ENCODE data around the gene RUNDC3A. TPM values are rescaled to one million over a fixed set of nuclear protein-coding genes. Genes with fewer than 3 reads are reported as not detected.

Gene RUNDC3A
- total and polyA plus RNA-seq, 8 donors: 0.43 to 40.8 (median 4.5) TPM; not detected in 1

- Histone ChIP-seq H3K9me3 (no peaks in the 10 kb centered on the region), H3K27ac (no peak overlapping the region), H3K27me3 (peaks cover 0 to 68% (median 23%) of the 10 kb centered on the region in 3 donors), H3K36me3 (no peaks in the 10 kb centered on the region), H3K4me1 (peaks cover 16 to 19% (median 18%) of the 10 kb centered on the region in 4 donors), H3K4me3 (no peak overlapping the region)
- no peak for TF ChIP-seq EP300 (IDR thresholded peaks at IDR 0.05)
- no peak for TF ChIP-seq POLR2A (IDR thresholded peaks at IDR 0.05)
- no peak for TF ChIP-seq CTCF (IDR thresholded peaks at IDR 0.05)
- TF ChIP-seq POLR2AphosphoS5 (IDR thresholded peaks at IDR 0.05): no peak
- intact Hi-C loops (cut with DNase I; ENCODE audit: low total_unique reads): no loop called here
- no peak for DNase-seq
- WGBS, 5 donors: 47 to 61% (median 53%) methylated on average over 7 of the region's 7 CpGs
Measured at GRCh38 chr17:44367231-44367979, 59.0 kb downstream of the RUNDC3A start.

Small RNA genes within 50 kb of the gene (small RNA-seq; reads per million reads assigned to genes)
- 0 reads per million in 4 donors for gene RF00012
- gene RN7SL507P: 0 to 0.07 (median 0) reads per million in 4 donors
- 0 to 0.10 (median 0) reads per million in 4 donors for gene RNU6-453P

Other genes with a start within 250 kb of the RUNDC3A start
- 10 to 100 TPM; 19.8 to 34.5 (median 30.4) TPM for gene LSM12, start 241.9 kb upstream of the RUNDC3A start, total RNA-seq
- gene LSM12, start 241.9 kb upstream of the RUNDC3A start, polyA plus RNA-seq: 10 to 100 TPM; 25.4 to 30.7 (median 29.9) TPM
- 100 to 1,000 TPM in 1 of 5 donors, 10 to 100 TPM in 4; 10.5 to 132 (median 36.2) TPM for gene G6PC3, start 237.9 kb upstream of the RUNDC3A start, total RNA-seq
- gene G6PC3, start 237.9 kb upstream of the RUNDC3A start, polyA plus RNA-seq: 10 to 100 TPM; 16.8 to 52.0 (median 44.1) TPM
- 100 to 1,000 TPM in 2 of 5 donors, 10 to 100 TPM in 3; 14.7 to 311 (median 58.0) TPM for gene HDAC5, start 185.0 kb upstream of the RUNDC3A start, total RNA-seq
- gene HDAC5, start 185.0 kb upstream of the RUNDC3A start, polyA plus RNA-seq: 10 to 100 TPM; 13.3 to 19.3 (median 17.9) TPM
- gene HROB, start 166.7 kb upstream of the RUNDC3A start, total RNA-seq: 1 to 10 TPM in 2 of 5 donors, under 1 TPM in 1, not detected in 2; 0.14 to 1.7 (median 1.3) TPM
- 1 to 10 TPM in 1 of 3 donors, under 1 TPM in 2; 0.61 to 2.4 (median 0.62) TPM for gene HROB, start 166.7 kb upstream of the RUNDC3A start, polyA plus RNA-seq
- gene ASB16, start 137.9 kb upstream of the RUNDC3A start, total RNA-seq: under 1 TPM in 1 of 5 donors, not detected in 4; 0.73 TPM
- gene ASB16, start 137.9 kb upstream of the RUNDC3A start, polyA plus RNA-seq: under 1 TPM in 2 of 3 donors, not detected in 1; 0.30 to 0.31 TPM
- 10 to 100 TPM; 10.7 to 62.4 (median 16.2) TPM for gene TMUB2, start 121.6 kb upstream of the RUNDC3A start, total RNA-seq
- gene TMUB2, start 121.6 kb upstream of the RUNDC3A start, polyA plus RNA-seq: 10 to 100 TPM; 16.2 to 37.8 (median 16.5) TPM
- gene ATXN7L3, start 108.7 kb upstream of the RUNDC3A start, total RNA-seq: 10 to 100 TPM; 11.1 to 57.4 (median 43.7) TPM
- gene ATXN7L3, start 108.7 kb upstream of the RUNDC3A start, polyA plus RNA-seq: 10 to 100 TPM; 21.0 to 29.9 (median 29.2) TPM
- gene UBTF, start 88.9 kb upstream of the RUNDC3A start, total RNA-seq: 100 to 1,000 TPM in 2 of 5 donors, 10 to 100 TPM in 3; 35.8 to 198 (median 59.4) TPM
- gene UBTF, start 88.9 kb upstream of the RUNDC3A start, polyA plus RNA-seq: 10 to 100 TPM; 25.5 to 28.8 (median 27.4) TPM
- gene SLC4A1, start 40.5 kb upstream of the RUNDC3A start, total RNA-seq: 1 to 10 TPM in 1 of 5 donors, not detected in 4; 8.3 TPM
- gene SLC4A1, start 40.5 kb upstream of the RUNDC3A start, polyA plus RNA-seq: not detected
- 100 to 1,000 TPM in 3 of 5 donors, 10 to 100 TPM in 2; 42.0 to 351 (median 133) TPM for gene SLC25A39, start 16.2 kb downstream of the RUNDC3A start, total RNA-seq
- gene SLC25A39, start 16.2 kb downstream of the RUNDC3A start, polyA plus RNA-seq: 100 to 1,000 TPM; 124 to 161 (median 135) TPM
- 100 to 1,000 TPM; 104 to 644 (median 239) TPM for gene GRN, start 36.7 kb downstream of the RUNDC3A start, total RNA-seq
- gene GRN, start 36.7 kb downstream of the RUNDC3A start, polyA plus RNA-seq: 100 to 1,000 TPM in 1 of 3 donors, 10 to 100 TPM in 2; 31.8 to 189 (median 78.9) TPM
- gene FAM171A2, start 55.3 kb downstream of the RUNDC3A start, total RNA-seq: 1 to 10 TPM in 2 of 5 donors, not detected in 3; 2.0 to 5.4 TPM
- under 1 TPM; 0.30 to 0.31 (median 0.31) TPM for gene FAM171A2, start 55.3 kb downstream of the RUNDC3A start, polyA plus RNA-seq
- 1 to 10 TPM in 1 of 5 donors, under 1 TPM in 1, not detected in 3; under 0.01 to 2.4 TPM for gene ITGA2B, start 81.0 kb downstream of the RUNDC3A start, total RNA-seq
- gene ITGA2B, start 81.0 kb downstream of the RUNDC3A start, polyA plus RNA-seq: under 1 TPM; 0.12 to 0.53 (median 0.46) TPM
- 10 to 100 TPM; 18.0 to 58.2 (median 21.0) TPM for gene GPATCH8, start 194.8 kb downstream of the RUNDC3A start, total RNA-seq
- 1 to 10 TPM; 5.2 to 6.9 (median 6.4) TPM for gene GPATCH8, start 194.8 kb downstream of the RUNDC3A start, polyA plus RNA-seq
- 10 to 100 TPM in 1 of 5 donors, 1 to 10 TPM in 2, not detected in 2; 1.0 to 19.3 (median 2.2) TPM for gene FZD2, start 248.9 kb downstream of the RUNDC3A start, total RNA-seq
- gene FZD2, start 248.9 kb downstream of the RUNDC3A start, polyA plus RNA-seq: 1 to 10 TPM in 1 of 3 donors, under 1 TPM in 2; 0.31 to 1.5 (median 0.75) TPM